ENCODE data around the gene PLCG1.
A peak's percentile ranks its signal among the peaks of the same experiment; 100 is the strongest.

PLCG1 gene

DNA sequence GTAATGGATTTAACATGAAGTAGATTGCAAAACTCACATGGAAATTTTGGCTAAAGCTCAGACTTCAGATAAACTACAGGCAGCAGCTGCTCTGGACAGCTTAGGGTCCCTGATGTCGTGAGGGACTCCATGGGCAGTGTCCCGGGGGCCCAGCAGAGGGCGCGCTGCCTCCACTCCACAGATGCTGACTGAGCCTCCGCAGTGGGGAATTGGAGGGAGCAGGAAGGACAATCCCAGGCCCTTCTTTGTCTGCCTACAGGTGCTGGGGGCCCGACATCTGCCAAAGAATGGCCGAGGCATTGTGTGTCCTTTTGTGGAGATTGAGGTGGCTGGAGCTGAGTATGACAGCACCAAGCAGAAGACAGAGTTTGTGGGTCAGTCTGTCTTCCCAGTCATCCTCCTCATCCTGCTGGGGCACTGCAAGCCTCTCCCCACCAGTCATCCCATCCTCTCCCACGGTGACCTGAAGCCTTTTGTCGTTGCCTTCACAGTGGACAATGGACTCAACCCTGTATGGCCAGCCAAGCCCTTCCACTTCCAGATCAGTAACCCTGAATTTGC, 35.9 kb downstream of the PLCG1 start:
- no peak overlapping the region for H3K4me3 ChIP-seq (ENCODE audit: low read length)
- TF ChIP-seq, protein P1, sequence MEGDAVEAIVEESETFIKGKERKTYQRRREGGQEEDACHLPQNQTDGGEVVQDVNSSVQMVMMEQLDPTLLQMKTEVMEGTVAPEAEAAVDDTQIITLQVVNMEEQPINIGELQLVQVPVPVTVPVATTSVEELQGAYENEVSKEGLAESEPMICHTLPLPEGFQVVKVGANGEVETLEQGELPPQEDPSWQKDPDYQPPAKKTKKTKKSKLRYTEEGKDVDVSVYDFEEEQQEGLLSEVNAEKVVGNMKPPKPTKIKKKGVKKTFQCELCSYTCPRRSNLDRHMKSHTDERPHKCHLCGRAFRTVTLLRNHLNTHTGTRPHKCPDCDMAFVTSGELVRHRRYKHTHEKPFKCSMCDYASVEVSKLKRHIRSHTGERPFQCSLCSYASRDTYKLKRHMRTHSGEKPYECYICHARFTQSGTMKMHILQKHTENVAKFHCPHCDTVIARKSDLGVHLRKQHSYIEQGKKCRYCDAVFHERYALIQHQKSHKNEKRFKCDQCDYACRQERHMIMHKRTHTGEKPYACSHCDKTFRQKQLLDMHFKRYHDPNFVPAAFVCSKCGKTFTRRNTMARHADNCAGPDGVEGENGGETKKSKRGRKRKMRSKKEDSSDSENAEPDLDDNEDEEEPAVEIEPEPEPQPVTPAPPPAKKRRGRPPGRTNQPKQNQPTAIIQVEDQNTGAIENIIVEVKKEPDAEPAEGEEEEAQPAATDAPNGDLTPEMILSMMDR (conservative IDR thresholded peaks at IDR 0.05; ENCODE audit: low read depth, low read length) = peak; percentile 99
- no peak for DNase-seq (ENCODE audit: low read depth)

DNA sequence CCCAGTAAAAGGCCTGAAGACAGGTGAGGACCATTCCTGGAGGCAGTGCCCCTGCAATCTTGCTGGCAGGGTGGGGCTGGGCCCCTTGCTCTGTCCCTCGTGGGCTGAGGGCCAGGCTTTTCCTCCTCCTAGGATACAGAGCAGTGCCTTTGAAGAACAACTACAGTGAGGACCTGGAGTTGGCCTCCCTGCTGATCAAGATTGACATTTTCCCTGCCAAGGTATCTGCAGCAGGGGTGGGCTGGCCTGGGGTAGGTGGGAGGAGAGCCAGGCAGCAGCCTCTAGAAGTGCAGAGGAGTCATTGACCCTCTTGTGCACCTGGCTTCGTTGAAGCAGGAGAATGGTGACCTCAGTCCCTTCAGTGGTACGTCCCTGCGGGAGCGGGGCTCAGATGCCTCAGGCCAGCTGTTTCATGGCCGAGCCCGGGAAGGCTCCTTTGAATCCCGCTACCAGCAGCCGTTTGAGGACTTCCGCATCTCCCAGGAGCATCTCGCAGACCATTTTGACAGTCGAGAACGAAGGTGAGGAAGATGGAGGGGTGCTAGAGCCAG, 36.5 kb downstream of the PLCG1 start:
- no peak for DNase-seq (ENCODE audit: low read depth)
- TF ChIP-seq, protein P1 (conservative IDR thresholded peaks at IDR 0.05; ENCODE audit: low read depth, low read length) = no peak
- no peak overlapping the region for H3K4me3 ChIP-seq (ENCODE audit: low read length)

DNA sequence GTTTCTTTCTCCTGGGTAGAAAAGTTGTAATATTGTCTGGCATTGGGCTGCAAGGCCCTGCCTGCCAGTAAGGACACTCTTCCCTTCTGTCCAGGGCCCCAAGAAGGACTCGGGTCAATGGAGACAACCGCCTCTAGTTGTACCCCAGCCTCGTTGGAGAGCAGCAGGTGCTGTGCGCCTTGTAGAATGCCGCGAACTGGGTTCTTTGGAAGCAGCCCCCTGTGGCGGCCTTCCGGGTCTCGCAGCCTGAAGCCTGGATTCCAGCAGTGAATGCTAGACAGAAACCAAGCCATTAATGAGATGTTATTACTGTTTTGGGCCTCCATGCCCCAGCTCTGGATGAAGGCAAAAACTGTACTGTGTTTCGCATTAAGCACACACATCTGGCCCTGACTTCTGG, 37.0 kb downstream of the PLCG1 start:
- no peak for DNase-seq (ENCODE audit: low read depth)
- TF ChIP-seq, protein P1 (conservative IDR thresholded peaks at IDR 0.05; ENCODE audit: low read depth, low read length) = no peak
- no peak overlapping the region for H3K4me3 ChIP-seq (ENCODE audit: low read length)

DNA sequence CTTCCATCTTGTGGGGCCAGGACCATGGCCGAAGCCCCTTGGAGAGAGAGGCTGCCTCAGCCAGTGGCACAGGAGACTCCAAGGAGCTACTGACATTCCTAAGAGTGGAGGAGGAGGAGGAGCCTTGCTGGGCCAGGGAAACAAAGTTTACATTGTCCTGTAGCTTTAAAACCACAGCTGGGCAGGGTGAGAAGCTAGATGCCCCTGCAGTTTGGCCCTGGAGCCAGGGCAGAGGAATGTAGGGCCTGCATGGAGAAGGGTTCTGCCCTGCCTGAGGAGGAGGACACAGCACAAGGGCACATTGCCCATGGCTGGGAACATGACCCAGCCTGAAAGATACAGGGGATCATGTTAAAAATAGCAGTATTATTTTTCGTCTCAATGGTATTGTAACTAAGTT, 37.4 kb downstream of the PLCG1 start:
- DNase-seq (ENCODE audit: low read depth) = no peak
- H3K4me3 ChIP-seq (ENCODE audit: low read length) = no peak overlapping the region
- TF ChIP-seq, protein P1 (conservative IDR thresholded peaks at IDR 0.05; ENCODE audit: low read depth, low read length) = no peak

DNA sequence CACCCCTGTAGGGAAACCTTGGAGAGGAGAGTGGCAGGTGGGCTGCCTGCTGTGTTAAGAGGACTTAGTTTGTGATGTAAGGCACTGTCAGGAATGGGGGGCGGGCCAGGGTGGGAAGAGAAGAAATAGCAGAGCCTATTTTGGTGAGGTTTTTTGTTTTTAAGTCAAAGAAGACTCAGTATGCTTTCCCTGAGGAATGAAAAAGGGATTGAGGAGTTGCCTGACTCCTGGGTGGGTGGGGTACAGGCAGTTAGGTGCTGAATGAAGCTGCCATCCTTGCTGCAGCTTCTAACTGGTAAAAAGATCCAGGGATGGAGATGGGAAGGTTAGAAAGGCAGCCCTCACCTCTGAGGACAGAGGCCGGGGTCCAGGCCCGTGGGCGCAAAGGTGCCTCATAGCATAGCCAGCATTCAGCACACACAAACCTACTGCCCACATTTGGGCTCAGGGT, 37.9 kb downstream of the PLCG1 start:
- TF ChIP-seq, protein P1 (conservative IDR thresholded peaks at IDR 0.05; ENCODE audit: low read depth, low read length) = no peak
- DNase-seq (ENCODE audit: low read depth) = no peak
- no peak overlapping the region for H3K4me3 ChIP-seq (ENCODE audit: low read length)

DNA sequence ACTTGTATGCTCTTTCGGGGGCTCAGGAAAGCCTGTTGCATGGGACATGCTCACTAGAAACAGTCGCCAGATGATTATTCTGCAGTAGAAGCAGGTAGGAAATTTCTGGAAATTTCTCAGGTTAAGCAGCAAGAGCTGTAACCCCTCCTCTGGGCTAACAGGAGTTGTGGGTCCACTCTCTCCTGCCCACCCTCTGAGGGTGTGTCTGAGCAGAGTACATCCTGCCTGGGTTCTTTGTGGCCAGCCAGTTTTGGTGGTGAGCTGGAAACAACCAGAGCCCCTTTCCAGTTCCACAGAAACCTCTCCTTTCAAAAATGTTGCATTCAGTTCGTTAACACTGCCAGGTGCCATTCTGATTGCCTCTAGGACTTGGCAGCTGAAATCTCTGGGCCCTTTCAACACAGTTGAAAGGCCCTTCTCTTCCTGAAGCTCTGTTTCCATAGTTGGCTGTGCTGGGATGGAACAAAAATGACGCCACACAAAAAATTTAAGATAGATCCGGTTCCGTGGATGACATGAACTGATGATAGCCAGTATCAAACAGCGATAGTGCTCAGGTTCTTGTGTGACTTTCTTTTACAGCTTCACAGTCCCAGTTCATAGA, 38.5 kb downstream of the PLCG1 start:
- no peak overlapping the region for H3K4me3 ChIP-seq (ENCODE audit: low read length)
- DNase-seq (ENCODE audit: low read depth) = no peak

More for the DNA sequence above, 38.5 kb downstream of the PLCG1 start:
- TF ChIP-seq, protein P1 (conservative IDR thresholded peaks at IDR 0.05; ENCODE audit: low read depth, low read length) = no peak

Measured in retinal pigment epithelial cell (primary cell).